ENCODE results near the gene PERM1. TPM values are rescaled to one million over a fixed set of nuclear protein-coding genes. Genes with fewer than 3 reads are reported as not detected.
"Not testable (repeated sequence)": the region's sequence is repeated elsewhere in the genome, so short reads cannot be mapped to it uniquely, and the experiment has no call there.

PERM1 gene
- total RNA-seq, 2 experiments from 2014 or later = not detected

- H3K27me3 Mint-ChIP-seq = no peaks in the 10 kb centered on the region
- CTCF ChIA-PET = interaction anchor here (1.4 to 1.9 kb wide), 5 partner anchors 17 to 55 kb away, joined by 3 to 11 read pairs (median 6); no protein-coding TSS in a partner anchor
- H3K4me1 Mint-ChIP-seq = peaks cover 16% of the 10 kb centered on the region
- H3K4me3 Mint-ChIP-seq = peak overlapping the region; percentile 81
- H3K27ac Mint-ChIP-seq = peak overlapping the region; percentile 56
- ATAC-seq (peak; percentile 13), DNase-seq (no peak)
- no peaks in the 10 kb centered on the region for H3K9me3 Mint-ChIP-seq (ENCODE audit: low read depth)
- H3K36me3 Mint-ChIP-seq = peaks cover 9% of the 10 kb centered on the region
These were observed 22.0 kb downstream of the PERM1 start for GRCh38 chr1:959731-960362.

GRCh38 chr1:958823-959730, 22.8 kb downstream of the PERM1 start, which contains the start of gene NOC2L:
NOC2L (minus strand) TSS chr1:959256; CDS start chr1:959240, 16 bp downstream.
- peak; percentile 80 for ATAC-seq
- H3K27ac Mint-ChIP-seq = peak within 1 kb of the TSS; percentile 67

DNA sequence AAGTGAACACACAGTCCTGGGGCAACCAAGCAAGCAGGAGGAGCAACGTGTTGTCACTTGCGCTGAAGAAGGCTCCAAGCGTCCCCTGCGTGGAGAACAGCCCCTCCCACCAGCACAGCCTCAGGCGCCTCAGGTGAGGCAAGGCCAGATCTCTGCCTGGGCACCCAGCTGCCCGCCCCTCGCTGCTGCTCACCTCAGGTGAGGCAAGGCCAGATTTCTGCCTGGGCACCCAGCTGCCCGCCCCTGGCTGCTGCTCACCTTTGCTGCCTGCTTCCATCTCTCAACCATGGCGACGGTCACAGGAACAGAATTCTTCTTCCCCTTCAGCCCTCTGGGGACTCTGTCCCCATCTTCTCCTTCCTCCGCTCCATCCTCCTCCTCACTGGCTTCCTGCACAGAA, 25.3 kb downstream of the PERM1 start:
- Mint-ChIP-seq H3K4me1 (peaks cover 14% of the 10 kb centered on the region), H3K27ac (no peak overlapping the region), H3K36me3 (peaks cover 15% of the 10 kb centered on the region), H3K27me3 (no peaks in the 10 kb centered on the region), H3K4me3 (no peak overlapping the region), H3K9me3 (ENCODE audit: low read depth) (no peaks in the 10 kb centered on the region)
- CTCF ChIA-PET = no interaction called here
- DNase-seq = no peak
- no peak for ATAC-seq

More at GRCh38 chr1:958823-959730, 22.8 kb downstream of the PERM1 start, which contains the start of gene NOC2L:
- Mint-ChIP-seq H3K4me1 (peaks cover 16% of the 10 kb centered on the region), H3K9me3 (ENCODE audit: low read depth) (no peaks in the 10 kb centered on the region), H3K36me3 (peaks cover 12% of the 10 kb centered on the region), H3K4me3 (peak within 1 kb of the TSS; percentile 81), H3K27me3 (no peaks in the 10 kb centered on the region)
- CTCF ChIA-PET = interaction anchor here (1.4 to 1.9 kb wide), 5 partner anchors 16 to 55 kb away, joined by 3 to 11 read pairs (median 6); no protein-coding TSS in a partner anchor
- DNase-seq = peak; percentile 95

GRCh38 chr1:955474-955873, 26.4 kb downstream of the PERM1 start:
- Mint-ChIP-seq H3K4me1 (peaks cover 11% of the 10 kb centered on the region), H3K27ac (no peak overlapping the region), H3K27me3 (no peaks in the 10 kb centered on the region), H3K36me3 (peaks cover 22% of the 10 kb centered on the region), H3K4me3 (no peak overlapping the region), H3K9me3 (ENCODE audit: low read depth) (no peaks in the 10 kb centered on the region)
- DNase-seq (no peak), ATAC-seq (no peak)
- CTCF ChIA-PET = no interaction called here

GRCh38 chr1:954927-955326, 27.0 kb downstream of the PERM1 start:
- H3K4me1 Mint-ChIP-seq = peaks cover 11% of the 10 kb centered on the region
- H3K9me3 Mint-ChIP-seq (ENCODE audit: low read depth) = no peaks in the 10 kb centered on the region
- ATAC-seq = no peak
- CTCF ChIA-PET = no interaction called here
- no peak overlapping the region for H3K27ac Mint-ChIP-seq
- peaks cover 26% of the 10 kb centered on the region for H3K36me3 Mint-ChIP-seq
- H3K27me3 Mint-ChIP-seq = no peaks in the 10 kb centered on the region
- no peak overlapping the region for H3K4me3 Mint-ChIP-seq
- DNase-seq = no peak

DNA sequence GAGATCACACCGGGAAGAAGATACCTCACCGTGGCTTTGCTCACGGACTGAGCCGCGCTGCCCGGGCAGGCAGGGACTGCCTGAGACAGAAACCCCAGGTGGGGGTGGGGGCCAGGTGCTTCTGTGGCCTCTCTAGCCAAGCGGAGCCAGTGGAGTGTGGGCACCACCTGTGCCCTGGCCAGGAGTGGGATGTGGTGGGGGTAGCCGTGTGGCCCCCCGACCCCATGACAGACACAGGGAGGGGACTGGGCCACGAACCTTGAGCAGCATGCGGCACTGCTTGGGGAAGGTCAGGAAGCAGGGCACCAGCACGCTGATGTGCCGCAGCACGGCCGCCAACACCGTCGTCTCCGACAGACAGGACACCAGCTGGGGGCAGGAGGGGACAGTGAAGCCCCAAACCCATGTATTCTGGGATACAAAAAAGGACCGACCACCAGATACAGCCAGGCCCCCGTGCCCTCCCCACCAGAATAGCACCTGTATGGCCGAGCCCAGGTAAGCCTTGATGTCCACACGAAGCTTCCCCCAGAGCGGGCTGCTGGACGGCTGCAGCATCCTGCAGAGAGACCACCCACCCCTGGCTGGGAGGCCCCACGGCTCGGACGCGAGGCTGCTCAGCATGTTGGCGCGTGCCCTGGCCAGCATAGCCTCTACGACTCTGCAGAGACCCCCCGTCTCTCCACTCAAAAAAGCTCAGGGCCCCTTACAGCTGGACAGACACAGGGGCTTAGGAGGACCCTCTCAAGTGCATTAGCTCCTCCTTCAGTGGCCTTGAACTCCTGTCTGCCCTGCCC, 28.2 kb downstream of the PERM1 start:
- H3K27me3 Mint-ChIP-seq = no peaks in the 10 kb centered on the region
- no peak overlapping the region for H3K27ac Mint-ChIP-seq
- peaks cover 9% of the 10 kb centered on the region for H3K4me1 Mint-ChIP-seq
- H3K4me3 Mint-ChIP-seq = no peak overlapping the region
- ATAC-seq = no peak
- DNase-seq = no peak
- H3K9me3 Mint-ChIP-seq (ENCODE audit: low read depth) = no peaks in the 10 kb centered on the region
- CTCF ChIA-PET = interaction anchor here (0.6 kb wide), 1 partner anchor 49 kb away, joined by 3 read pairs; no protein-coding TSS in a partner anchor
- peaks cover 32% of the 10 kb centered on the region for H3K36me3 Mint-ChIP-seq

DNA sequence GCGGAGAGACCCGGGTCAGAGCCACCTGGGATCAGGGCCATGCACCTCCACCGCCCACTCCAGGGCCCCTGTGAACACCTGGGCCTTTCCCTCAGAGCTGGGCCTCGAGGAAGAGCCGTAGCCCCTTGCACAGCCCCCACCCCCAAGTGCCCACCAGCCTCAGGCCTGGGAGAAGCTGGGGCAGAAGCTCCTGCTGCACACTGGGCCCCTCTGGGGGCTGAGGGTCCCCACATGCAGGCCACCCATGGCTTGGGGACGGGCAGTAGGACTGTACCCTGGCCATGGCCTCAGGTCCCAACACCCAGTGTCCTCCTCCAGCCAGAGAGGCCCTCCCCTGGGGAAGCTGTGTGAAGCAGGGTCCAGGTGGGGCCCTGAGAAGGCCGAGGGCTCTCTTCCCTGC, 29.3 kb downstream of the PERM1 start:
- peaks cover 31% of the 10 kb centered on the region for H3K36me3 Mint-ChIP-seq
- H3K4me3 Mint-ChIP-seq = no peak overlapping the region
- ATAC-seq = no peak
- no peaks in the 10 kb centered on the region for H3K9me3 Mint-ChIP-seq (ENCODE audit: low read depth)
- CTCF ChIA-PET = no interaction called here
- H3K27me3 Mint-ChIP-seq = no peaks in the 10 kb centered on the region
- H3K4me1 Mint-ChIP-seq = peaks cover 3% of the 10 kb centered on the region
- DNase-seq = no peak
- no peak overlapping the region for H3K27ac Mint-ChIP-seq

DNA sequence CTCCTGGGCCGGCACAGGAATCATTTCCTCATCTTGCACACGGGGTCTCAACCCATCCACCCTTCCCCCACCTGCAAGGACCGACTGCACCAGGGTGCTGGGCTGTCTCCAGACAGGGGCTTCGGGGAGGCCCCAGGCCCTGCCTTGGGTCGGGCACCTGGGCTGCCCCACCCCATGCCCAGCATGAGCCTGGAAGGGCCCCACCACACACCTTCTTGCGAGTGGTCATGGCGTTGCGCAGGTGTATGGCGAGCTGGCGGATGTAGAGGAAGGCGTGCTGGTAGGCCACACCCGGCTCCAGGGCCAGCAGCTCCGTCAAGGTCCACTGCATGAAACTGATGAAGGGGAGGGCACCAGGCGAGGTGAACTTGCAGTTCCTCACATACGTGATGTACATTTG, 29.7 kb downstream of the PERM1 start:
- ATAC-seq (no peak), DNase-seq (no peak)
- Mint-ChIP-seq H3K27me3 (no peaks in the 10 kb centered on the region), H3K36me3 (peaks cover 30% of the 10 kb centered on the region), H3K4me1 (no peaks in the 10 kb centered on the region), H3K27ac (no peak overlapping the region), H3K4me3 (no peak overlapping the region), H3K9me3 (ENCODE audit: low read depth) (no peaks in the 10 kb centered on the region)
- CTCF ChIA-PET = no interaction called here

DNA sequence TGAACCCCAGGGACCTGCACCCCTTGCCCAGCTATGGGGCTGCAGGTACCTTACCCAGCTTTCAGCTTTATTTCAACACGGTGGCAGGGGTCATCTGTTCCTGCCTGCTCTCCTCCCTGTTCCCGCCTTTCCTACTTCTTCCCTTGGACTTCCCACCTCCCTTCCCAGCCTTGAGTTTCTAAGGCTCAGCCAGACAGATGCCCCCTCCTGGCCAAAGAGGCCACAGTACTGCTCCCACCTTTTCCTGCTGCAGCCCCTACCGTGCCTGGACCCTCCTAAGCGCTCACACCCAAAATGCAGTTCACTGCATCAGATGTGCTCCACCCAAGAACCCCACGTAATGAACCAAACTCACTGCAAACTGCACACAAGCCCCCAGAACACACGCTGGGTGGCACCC, 30.5 kb downstream of the PERM1 start:
- DNase-seq = no peak
- Mint-ChIP-seq H3K27me3 (no peaks in the 10 kb centered on the region), H3K27ac (no peak overlapping the region), H3K36me3 (peaks cover 31% of the 10 kb centered on the region), H3K4me1 (no peaks in the 10 kb centered on the region), H3K4me3 (no peak overlapping the region), H3K9me3 (ENCODE audit: low read depth) (no peaks in the 10 kb centered on the region)
- no peak for ATAC-seq
- CTCF ChIA-PET = no interaction called here

DNA sequence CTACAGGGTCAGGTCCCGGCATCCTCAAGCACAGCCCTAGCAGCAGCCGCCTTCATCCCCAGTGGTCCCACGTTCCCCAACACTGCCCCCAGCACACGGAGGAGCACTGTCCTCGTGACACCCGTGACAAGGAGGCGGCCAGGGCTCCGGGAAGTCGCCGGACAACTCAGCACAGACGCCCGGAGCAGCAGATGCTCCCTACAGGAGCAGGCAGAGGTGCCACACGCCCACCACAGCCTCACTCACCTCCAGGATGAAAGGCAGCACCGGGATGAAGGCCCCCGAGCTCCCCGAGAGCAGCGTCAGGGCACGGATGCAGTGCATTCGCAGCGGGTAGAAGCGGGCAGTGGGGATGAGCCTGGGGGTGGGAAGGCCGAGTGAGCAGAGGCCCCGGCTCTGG, 31.0 kb downstream of the PERM1 start:
- H3K27ac Mint-ChIP-seq = no peak overlapping the region
- ATAC-seq = no peak
- H3K36me3 Mint-ChIP-seq = peaks cover 33% of the 10 kb centered on the region
- no peaks in the 10 kb centered on the region for H3K9me3 Mint-ChIP-seq (ENCODE audit: low read depth)
- CTCF ChIA-PET = no interaction called here
- H3K27me3 Mint-ChIP-seq = no peaks in the 10 kb centered on the region
- no peaks in the 10 kb centered on the region for H3K4me1 Mint-ChIP-seq
- no peak for DNase-seq
- no peak overlapping the region for H3K4me3 Mint-ChIP-seq

DNA sequence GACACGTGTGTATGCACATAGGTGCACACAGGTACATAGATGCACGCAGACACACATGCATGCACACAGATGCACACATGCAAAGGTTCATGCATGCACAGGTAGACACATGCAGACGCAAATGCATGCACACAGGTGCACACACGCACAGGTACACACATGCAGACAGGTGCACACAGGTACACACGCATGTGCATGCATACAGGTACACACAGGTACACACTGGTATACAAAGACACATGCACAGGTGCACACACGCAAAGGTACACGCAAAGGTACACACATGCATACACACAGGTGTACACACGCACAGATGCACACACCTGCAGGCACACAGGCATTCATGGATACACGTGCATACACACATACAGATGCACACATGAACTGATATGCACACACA, 31.6 kb downstream of the PERM1 start:
- CTCF ChIA-PET = no interaction called here
- no peaks in the 10 kb centered on the region for H3K27me3 Mint-ChIP-seq
- peaks cover 34% of the 10 kb centered on the region for H3K36me3 Mint-ChIP-seq
- DNase-seq (no peak), ATAC-seq (no peak)
- no peaks in the 10 kb centered on the region for H3K4me1 Mint-ChIP-seq
- H3K4me3 Mint-ChIP-seq = no peak overlapping the region
- H3K27ac Mint-ChIP-seq = no peak overlapping the region
- H3K9me3 Mint-ChIP-seq (ENCODE audit: low read depth) = no peaks in the 10 kb centered on the region

DNA sequence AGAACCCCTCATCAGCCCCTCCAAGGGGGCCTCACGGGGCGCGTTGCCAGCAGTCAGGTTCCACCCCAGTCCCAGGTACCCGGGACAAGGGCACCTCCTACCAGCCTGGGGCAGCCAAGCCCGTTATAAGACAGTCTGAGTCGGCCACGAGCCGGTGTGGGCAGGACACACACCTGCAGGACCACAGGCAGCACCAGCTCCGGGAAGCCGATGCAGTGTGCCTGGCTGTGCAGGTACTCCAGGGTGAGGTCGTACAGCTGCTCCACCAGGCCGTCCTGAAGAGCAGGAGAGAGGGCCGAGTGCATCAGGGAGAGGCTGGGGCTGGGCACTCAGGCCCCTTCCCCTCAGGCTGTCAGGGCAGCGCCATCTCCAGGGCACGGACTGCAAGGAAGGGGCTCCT, 33.9 kb downstream of the PERM1 start:
- H3K36me3 Mint-ChIP-seq = peaks cover 28% of the 10 kb centered on the region
- CTCF ChIA-PET = no interaction called here
- no peaks in the 10 kb centered on the region for H3K9me3 Mint-ChIP-seq (ENCODE audit: low read depth)
- ATAC-seq (no peak), DNase-seq (no peak)
- H3K4me3 Mint-ChIP-seq = no peak overlapping the region
- H3K4me1 Mint-ChIP-seq = peaks cover 4% of the 10 kb centered on the region
- no peak overlapping the region for H3K27ac Mint-ChIP-seq
- peaks cover 14% of the 10 kb centered on the region for H3K27me3 Mint-ChIP-seq

GRCh38 chr1:946811-947210, 35.1 kb downstream of the PERM1 start:
- H3K9me3 Mint-ChIP-seq (ENCODE audit: low read depth); CTCF ChIA-PET; H3K4me1 Mint-ChIP-seq; ATAC-seq; H3K27ac Mint-ChIP-seq; H3K4me3 Mint-ChIP-seq; DNase-seq: not testable (repeated sequence)
- H3K27me3 Mint-ChIP-seq = peaks cover 15% of the 10 kb centered on the region
- peaks cover 25% of the 10 kb centered on the region for H3K36me3 Mint-ChIP-seq

Measured in activated CD8-positive, alpha-beta memory T cell treated with anti-CD3 and anti-CD28 coated beads, Interleukin-2, amount 10 ng/mL, durations not matched to agents 7 days and 5 days (primary cell).